Rectal smooth muscle tissue (tissue), 1 donor: ENCODE data around the gene AMHR2.
"Not testable (repeated sequence)": the region's sequence is repeated elsewhere in the genome, so short reads cannot be mapped to it uniquely, and the experiment has no call there.

Source experiments
- H3K27ac ChIP-seq: one replicate; pipeline ENCODE4 v1.7.0; 2013; ENCODE audit warnings: low read depth, low read length, inconsistent platforms
- H3K27me3 ChIP-seq: one replicate; pipeline ENCODE4 v1.7.0; 2013; ENCODE audit warnings: low read length; ENCODE audit not compliant: control insufficient read depth, insufficient read depth
- H3K36me3 ChIP-seq: one replicate; pipeline ENCODE4 v1.7.0; 2013; ENCODE audit warnings: low read length; ENCODE audit not compliant: control insufficient read depth, insufficient read depth
- H3K4me1 ChIP-seq: one replicate; pipeline ENCODE4 v1.7.0; 2013; ENCODE audit warnings: low read length; ENCODE audit not compliant: control insufficient read depth, insufficient read depth
- H3K4me3 ChIP-seq: one replicate; pipeline ENCODE4 v1.7.0; 2013; ENCODE audit warnings: low read length
- H3K9ac ChIP-seq: one replicate; pipeline ENCODE4 v1.7.0; 2013; ENCODE audit warnings: low read length

AMHR2 gene

DNA sequence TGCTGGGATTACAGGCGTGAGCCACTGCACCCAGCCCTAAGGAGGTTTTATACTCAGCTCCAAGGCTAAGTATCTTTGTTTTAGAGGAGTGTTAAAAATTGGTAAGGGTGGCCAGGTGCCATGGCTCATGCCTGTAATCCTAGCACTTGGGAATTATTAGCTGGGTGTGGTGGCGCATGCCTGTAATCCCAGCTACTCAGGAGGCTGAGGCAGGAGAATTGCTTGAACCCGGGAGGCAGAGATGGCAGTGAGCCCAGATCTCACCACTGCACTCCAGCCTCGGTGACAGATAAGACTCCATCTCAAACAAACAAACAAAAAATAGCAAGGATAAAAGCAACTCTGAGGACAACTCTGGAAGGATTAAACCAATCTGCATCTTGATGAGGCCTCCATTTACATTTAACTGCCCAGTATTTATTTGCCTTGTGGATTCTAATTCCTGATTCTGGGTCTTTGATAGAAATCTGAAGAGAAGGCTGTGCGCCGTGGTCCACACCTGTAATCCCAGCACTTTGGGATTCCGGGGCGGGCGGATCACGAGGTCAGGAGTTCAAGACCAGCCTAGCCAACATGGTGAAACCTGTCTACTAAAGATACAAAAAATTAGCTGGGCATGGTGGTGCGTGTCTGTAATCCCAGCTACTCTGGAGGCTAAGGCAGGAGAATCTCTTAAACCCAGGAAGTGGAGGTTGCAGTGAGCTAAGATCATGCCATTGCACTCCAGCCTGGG, 21.1 kb downstream of the AMHR2 start:
- H3K9ac ChIP-seq, H3K27ac ChIP-seq, H3K4me3 ChIP-seq, H3K36me3 ChIP-seq, H3K4me1 ChIP-seq, H3K27me3 ChIP-seq: not testable (repeated sequence)

DNA sequence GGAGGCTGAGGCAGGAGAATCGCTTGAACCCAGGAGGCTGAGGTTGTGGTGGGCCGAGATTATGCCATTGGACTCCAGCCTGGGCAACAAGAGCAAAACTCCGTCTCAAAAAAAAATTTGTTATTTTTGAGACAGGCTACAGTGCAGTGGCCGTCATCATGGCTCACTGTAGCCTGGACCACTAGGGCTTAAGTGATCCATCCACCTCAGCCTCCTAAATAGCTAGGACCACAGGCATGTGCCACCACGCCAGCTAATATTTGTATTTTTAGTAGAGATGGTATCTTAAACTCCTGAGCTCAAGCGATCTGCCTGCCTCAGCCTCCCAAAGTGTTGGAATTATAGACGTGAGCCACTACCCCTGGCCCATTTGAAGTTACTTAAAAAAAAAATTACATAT, 27.3 kb downstream of the AMHR2 start:
- H3K4me3 ChIP-seq, result no peak overlapping the region
- H3K9ac ChIP-seq, result no peak overlapping the region
- no peaks in the 10 kb centered on the region for H3K27me3 ChIP-seq
- no peak overlapping the region for H3K27ac ChIP-seq
- H3K4me1 ChIP-seq, result peaks cover 13% of the 10 kb centered on the region
- peaks cover 13% of the 10 kb centered on the region for H3K36me3 ChIP-seq

DNA sequence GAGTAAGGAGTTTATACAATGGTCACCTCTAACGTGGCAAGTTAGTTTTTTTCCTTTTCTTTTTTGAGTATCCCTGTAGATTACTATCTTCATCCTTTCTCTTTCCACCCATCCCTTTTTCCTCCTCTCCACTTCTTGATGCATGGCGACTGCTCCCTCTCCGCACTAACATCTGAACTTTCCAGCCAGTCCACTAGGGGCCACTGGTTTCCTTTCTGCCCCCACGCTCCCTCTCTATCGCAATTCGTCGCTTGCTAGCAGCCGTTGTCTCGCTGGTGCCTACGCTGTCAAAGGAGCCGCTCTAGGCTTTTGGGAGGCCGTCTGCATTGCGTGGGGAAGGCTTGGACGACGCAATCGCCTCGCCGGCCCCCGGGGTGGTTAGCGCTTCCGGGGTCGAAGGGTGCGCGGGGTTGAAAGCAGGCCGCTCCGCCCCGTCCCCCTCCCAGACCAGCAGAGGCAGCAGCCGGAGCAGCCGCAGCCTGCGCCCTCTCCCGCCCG, 28.1 kb downstream of the AMHR2 start, which contains the start of gene PCBP2:
TSS of gene PCBP2 (plus strand) at position 442 of the 498 bp plus-strand sequence. CDS start 2,699 bp downstream, outside the sequence.
- peaks cover 13% of the 10 kb centered on the region for H3K4me1 ChIP-seq
- H3K27me3 ChIP-seq, result no peaks in the 10 kb centered on the region
- peak within 1 kb of the TSS; percentile 99 for H3K27ac ChIP-seq
- peaks cover 17% of the 10 kb centered on the region for H3K36me3 ChIP-seq
- H3K9ac ChIP-seq, result peak within 1 kb of the TSS; percentile 93
- H3K4me3 ChIP-seq, result peak within 1 kb of the TSS; percentile 87

DNA sequence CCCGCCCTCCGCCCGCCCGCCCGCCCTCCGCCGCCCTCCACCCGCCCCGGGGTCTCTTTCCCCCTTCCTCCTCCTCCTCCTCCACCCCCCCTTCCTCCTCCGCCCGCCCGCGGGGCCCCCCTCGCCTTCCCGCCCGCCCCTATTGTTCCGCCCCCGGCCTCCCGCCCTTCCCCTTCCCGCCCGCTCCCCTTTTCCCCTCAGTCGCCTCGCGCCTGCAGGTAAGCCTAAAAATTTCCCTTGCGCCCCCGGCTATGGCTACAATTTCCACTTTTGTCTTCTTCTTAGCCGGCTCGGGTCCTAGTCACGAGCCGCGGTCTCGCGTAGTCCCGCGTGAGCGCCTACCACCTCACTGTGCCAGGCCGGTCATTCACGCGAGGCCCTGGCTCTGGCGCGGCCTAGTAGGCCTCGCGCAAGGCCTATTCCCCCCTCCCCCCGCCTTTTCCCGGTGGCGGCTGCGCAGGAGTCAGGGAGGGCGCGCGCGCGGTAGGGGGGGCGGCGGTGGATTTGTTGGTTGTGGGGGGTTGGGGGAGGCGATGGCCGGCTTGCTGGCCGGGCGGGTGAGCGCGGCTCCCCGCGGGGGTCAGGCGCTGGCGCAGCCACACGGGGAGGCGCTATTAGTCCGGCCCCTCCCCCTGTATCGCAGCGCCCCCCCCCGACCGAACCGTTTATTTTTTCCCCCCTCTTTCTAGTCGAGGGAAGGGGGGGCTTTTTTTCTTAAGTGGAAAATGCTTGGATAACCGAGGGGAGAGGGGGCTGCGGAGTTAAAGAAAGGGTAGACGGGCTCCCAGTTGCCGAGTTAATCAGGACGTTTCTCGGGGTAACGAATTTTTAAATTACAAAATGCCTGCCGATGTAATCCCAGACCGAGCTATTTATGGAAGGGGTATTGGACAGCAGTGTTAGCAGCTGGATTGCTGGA, 28.8 kb downstream of the AMHR2 start:
- H3K36me3 ChIP-seq, result peaks cover 22% of the 10 kb centered on the region

DNA sequence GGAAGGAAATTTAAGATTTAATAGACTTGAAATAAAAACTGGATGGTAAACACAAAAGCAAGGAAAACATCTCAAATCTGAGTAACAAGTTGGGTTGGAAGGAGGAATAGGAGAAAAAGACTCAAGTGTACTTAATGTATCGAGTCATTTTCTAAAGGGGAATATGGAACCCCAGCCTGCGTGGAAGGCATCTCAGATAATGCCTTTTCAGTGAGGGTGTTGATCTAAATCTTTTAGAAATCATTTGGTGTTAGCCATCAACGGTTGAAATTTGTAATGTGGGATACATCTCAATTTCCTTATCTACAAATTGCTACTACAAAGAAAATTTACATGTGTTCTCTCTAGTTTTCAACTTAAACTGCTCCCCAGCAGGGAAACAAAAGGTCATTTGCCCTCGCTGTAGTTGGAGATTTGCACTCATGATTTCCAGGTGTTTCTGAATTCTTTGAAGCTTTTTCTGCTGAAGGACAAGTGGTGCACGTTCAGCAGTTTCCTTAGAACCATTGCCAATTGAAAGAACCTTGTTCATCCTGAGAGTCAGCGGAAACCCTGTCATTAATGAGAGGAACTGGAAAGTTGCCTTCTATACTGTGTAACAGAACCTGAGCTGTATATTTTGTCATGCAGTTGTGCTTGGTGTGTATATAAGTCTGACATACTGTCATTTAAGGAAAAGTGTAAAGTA, 30.4 kb downstream of the AMHR2 start:
- Histone ChIP-seq H3K36me3 (peaks cover 32% of the 10 kb centered on the region), H3K4me3 (no peak overlapping the region), H3K4me1 (peaks cover 13% of the 10 kb centered on the region), H3K27ac (no peak overlapping the region), H3K9ac (no peak overlapping the region), H3K27me3 (no peaks in the 10 kb centered on the region)

More for the DNA sequence above, 28.8 kb downstream of the AMHR2 start:
- Histone ChIP-seq H3K9ac (peak overlapping the region; percentile 93), H3K4me1 (peaks cover 13% of the 10 kb centered on the region), H3K27me3 (no peaks in the 10 kb centered on the region), H3K27ac (peak overlapping the region; percentile 99), H3K4me3 (peak overlapping the region; percentile 87)

DNA sequence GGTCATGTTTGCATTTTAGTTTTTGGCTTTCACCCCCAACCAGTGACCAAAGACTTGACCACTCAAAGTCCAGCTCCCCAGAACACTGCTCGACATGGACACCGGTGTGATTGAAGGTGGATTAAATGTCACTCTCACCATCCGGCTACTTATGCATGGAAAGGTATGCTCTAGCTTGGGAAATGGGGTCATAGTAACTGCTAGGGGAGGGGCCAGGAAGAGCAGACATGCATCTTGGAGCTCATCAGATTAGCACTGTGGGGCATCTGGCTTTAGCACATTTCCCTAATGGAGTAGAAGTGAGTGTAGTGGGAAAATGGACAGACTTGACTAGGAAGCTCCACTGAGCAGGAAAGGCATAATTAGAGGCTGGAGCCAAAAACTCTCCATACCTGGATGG, 31.1 kb downstream of the AMHR2 start:
- H3K4me3 ChIP-seq, result no peak overlapping the region
- H3K4me1 ChIP-seq, result peaks cover 13% of the 10 kb centered on the region

DNA sequence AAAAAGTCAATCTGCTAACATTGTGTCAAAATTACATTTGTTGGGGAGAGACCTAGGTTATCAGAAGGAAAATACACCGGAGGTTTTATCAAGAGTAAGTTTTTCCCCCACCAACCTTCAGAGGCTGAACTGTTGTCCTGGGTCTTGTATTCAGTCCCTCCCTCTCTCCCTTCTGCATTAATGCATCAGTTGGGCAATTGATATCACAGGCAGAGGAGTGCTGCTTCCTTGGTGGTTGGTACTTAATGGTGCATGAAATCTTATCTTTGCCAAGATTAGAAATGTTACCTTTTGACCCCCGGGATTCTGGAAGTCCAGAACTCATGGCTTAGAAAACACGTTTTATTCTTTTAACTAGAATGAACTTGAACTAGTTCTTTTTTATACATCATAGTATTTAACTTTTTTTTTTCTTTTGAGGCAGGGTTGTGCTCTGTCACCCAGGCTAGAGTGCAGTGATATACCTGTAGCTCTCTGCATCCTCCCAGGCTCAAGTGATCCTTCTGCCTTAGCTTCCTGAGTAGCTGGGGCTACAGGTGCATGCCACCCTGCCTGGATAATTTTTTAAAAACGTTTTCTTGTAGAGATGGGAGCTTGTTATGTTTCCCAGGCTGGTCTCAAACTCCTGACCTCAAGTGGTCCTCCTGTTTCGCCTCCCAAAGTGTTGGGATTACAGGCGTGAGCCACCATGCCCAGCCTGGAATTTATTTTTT, 33.2 kb downstream of the AMHR2 start:
- Histone ChIP-seq H3K36me3 (peaks cover 53% of the 10 kb centered on the region), H3K4me1 (peaks cover 13% of the 10 kb centered on the region)

More for the DNA sequence above, 31.1 kb downstream of the AMHR2 start:
- no peaks in the 10 kb centered on the region for H3K27me3 ChIP-seq
- no peak overlapping the region for H3K27ac ChIP-seq
- H3K36me3 ChIP-seq, result peaks cover 34% of the 10 kb centered on the region
- H3K9ac ChIP-seq, result no peak overlapping the region

DNA sequence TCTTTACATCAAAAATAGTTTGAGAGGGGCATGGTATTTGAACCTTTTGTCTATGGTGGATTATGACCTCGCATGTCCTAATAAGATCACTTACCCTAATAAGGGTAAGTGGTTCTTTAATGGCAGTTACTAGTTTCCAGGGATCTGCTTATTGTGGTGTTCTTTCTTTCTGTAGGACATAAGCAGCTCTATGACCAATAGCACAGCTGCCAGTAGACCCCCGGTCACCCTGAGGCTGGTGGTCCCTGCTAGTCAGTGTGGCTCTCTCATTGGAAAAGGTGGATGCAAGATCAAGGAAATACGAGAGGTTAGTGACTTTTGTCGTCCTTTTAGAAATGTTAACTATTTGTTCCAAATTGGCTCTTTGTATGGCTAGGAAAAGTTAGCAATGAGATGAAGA, 35.4 kb downstream of the AMHR2 start:
- peaks cover 74% of the 10 kb centered on the region for H3K36me3 ChIP-seq
- H3K9ac ChIP-seq, result no peak overlapping the region
- no peak overlapping the region for H3K27ac ChIP-seq
- H3K4me3 ChIP-seq, result no peak overlapping the region
- H3K4me1 ChIP-seq, result peaks cover under 1% of the 10 kb centered on the region
- H3K27me3 ChIP-seq, result no peaks in the 10 kb centered on the region

More for the DNA sequence above, 33.2 kb downstream of the AMHR2 start:
- Histone ChIP-seq H3K27ac (no peak overlapping the region), H3K9ac (no peak overlapping the region), H3K4me3 (no peak overlapping the region), H3K27me3 (no peaks in the 10 kb centered on the region)

DNA sequence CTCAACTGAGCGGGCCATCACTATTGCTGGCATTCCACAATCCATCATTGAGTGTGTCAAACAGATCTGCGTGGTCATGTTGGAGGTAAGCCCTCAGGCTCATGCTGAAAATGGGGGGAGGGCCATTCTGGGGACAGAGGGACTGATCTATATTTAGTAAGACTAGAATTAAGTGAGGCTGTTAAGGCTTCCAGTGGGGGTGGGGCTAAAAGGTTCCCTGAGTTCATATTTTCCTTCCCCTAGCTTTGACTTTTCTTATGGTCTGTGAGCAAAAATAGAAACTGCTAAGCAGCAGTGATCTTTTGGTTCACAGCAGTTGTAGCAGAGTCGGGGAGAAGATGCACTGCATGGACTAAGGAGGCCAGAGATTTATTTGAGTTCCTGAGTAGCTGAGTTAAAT, 37.4 kb downstream of the AMHR2 start:
- no peaks in the 10 kb centered on the region for H3K27me3 ChIP-seq
- no peak overlapping the region for H3K9ac ChIP-seq
- H3K27ac ChIP-seq, result no peak overlapping the region
- peaks cover 81% of the 10 kb centered on the region for H3K36me3 ChIP-seq
- H3K4me3 ChIP-seq, result no peak overlapping the region
- no peaks in the 10 kb centered on the region for H3K4me1 ChIP-seq

DNA sequence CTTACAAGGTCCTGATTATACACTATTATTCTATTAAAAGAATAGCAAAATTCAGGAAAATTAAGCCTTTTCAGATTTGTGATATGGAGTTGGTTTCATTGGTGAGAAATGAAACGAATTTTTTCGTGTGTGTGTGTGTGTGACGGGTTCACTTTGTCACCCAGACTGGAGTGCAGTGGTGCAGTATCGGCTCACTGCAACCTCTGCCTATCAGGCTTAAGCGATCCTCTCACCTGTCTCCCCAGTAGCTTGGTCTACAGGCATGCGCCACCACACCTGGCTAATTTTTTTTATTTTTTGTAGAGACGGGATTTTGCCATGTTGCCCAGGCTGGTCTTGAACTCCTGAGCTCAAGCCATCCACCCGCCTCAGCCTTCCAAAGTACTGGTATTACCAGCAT, 37.9 kb downstream of the AMHR2 start:
- no peaks in the 10 kb centered on the region for H3K4me1 ChIP-seq
- no peak overlapping the region for H3K9ac ChIP-seq

DNA sequence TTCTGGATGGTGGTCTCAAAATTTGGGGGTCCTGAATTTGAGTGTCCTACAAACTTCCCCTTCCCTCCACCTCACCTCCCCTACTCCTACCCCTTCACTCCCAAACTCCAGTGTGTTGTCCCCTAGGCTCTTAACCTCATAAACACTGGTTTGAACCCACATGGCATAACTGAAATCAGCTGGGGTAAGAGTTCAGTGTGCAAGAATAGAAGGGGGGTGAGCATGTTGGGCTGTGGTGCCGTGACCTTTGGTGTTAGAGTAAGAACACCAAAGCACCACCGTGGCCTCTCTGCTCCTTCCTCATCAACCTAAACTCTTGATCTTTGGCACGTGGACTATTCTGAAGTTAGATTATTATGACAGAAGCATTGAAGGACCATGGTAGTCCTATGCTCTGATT, 39.3 kb downstream of the AMHR2 start:
- no peak overlapping the region for H3K9ac ChIP-seq
- no peak overlapping the region for H3K27ac ChIP-seq
- H3K27me3 ChIP-seq, result no peaks in the 10 kb centered on the region
- peaks cover 87% of the 10 kb centered on the region for H3K36me3 ChIP-seq
- H3K4me3 ChIP-seq, result no peak overlapping the region
- H3K4me1 ChIP-seq, result no peaks in the 10 kb centered on the region

More for the DNA sequence above, 37.9 kb downstream of the AMHR2 start:
- Histone ChIP-seq H3K27me3 (no peaks in the 10 kb centered on the region), H3K27ac (no peak overlapping the region), H3K36me3 (peaks cover 82% of the 10 kb centered on the region), H3K4me3 (no peak overlapping the region)
